Measurements from ENCODE around the gene PDE7B.

GRCh38 chr6:136033416-136033815 lies 181.9 kb downstream of the PDE7B start:
- TF ChIP-seq GABPA (IDR thresholded peaks at IDR 0.05; ENCODE audit: low read depth) (no peak), SPI1 (IDR thresholded peaks at IDR 0.05; ENCODE audit: borderline replicate concordance, low read depth) (no peak), CTCF (IDR thresholded peaks at IDR 0.05; ENCODE audit: insufficient read depth, low read length) (no peak), POLR2AphosphoS5 (IDR thresholded peaks at IDR 0.05; ENCODE audit: low read depth) (no peak)
- TF ChIP-seq, protein P1, sequence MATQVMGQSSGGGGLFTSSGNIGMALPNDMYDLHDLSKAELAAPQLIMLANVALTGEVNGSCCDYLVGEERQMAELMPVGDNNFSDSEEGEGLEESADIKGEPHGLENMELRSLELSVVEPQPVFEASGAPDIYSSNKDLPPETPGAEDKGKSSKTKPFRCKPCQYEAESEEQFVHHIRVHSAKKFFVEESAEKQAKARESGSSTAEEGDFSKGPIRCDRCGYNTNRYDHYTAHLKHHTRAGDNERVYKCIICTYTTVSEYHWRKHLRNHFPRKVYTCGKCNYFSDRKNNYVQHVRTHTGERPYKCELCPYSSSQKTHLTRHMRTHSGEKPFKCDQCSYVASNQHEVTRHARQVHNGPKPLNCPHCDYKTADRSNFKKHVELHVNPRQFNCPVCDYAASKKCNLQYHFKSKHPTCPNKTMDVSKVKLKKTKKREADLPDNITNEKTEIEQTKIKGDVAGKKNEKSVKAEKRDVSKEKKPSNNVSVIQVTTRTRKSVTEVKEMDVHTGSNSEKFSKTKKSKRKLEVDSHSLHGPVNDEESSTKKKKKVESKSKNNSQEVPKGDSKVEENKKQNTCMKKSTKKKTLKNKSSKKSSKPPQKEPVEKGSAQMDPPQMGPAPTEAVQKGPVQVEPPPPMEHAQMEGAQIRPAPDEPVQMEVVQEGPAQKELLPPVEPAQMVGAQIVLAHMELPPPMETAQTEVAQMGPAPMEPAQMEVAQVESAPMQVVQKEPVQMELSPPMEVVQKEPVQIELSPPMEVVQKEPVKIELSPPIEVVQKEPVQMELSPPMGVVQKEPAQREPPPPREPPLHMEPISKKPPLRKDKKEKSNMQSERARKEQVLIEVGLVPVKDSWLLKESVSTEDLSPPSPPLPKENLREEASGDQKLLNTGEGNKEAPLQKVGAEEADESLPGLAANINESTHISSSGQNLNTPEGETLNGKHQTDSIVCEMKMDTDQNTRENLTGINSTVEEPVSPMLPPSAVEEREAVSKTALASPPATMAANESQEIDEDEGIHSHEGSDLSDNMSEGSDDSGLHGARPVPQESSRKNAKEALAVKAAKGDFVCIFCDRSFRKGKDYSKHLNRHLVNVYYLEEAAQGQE (IDR thresholded peaks at IDR 0.05; ENCODE audit: insufficient replicate concordance, low read depth): no peak
